B cell (primary cell): ENCODE data around the gene RASSF9. TPM values are rescaled to one million over a fixed set of nuclear protein-coding genes. Genes with fewer than 3 reads are reported as not detected.

Experiments used
- ATAC-seq: fragments of 200-7000 bp; cut with Tn5 transposase; one replicate; pipeline ENCODE4 v1.10.0; 2021; ENCODE audit warnings: low read depth, mild to moderate bottlenecking, moderate number of reproducible peaks, moderate library complexity
- CTCF ChIA-PET: fragments of 350-600 bp; sonication (Branson Sonifier 250); formaldehyde crosslinking; loops from one replicate; lab custom pipeline; 2021; ENCODE audit warnings: antibody characterized with exemption, inconsistent platforms; lab: Charles Lee
- POLR2A ChIA-PET: fragments of 350-600 bp; sonication (Branson Sonifier 250); formaldehyde crosslinking; loops from one replicate; lab custom pipeline; 2021; ENCODE audit warnings: antibody characterized with exemption; lab: Charles Lee
- DNase-seq: peaks from one replicate; pipeline ENCODE4 v3.0.0; 2013
- H2AFZ ChIP-seq: 2 replicates; pipeline ENCODE4 v1.6.1; 2012; ENCODE audit warnings: mild to moderate bottlenecking, low read depth, low read length; ENCODE audit not compliant: insufficient read depth, poor library complexity, severe bottlenecking
- H3K27ac ChIP-seq, 2 donors: 1 replicate in 1 of 2; 2 replicates in 1 of 2; pipeline ENCODE4 v1.5.1; 2012 to 2013; ENCODE audit warnings: low read length in 2 of 2, mild to moderate bottlenecking in 2 of 2, moderate library complexity in 1 of 2
- H3K27me3 ChIP-seq, 4 experiments: fragments of 200-600 bp in 1 of 4; sonication (generic) in 1 of 4; replicated peaks in 1 of 4; 1 replicate in 2 of 4; 2 replicates in 2 of 4; pipeline versions ENCODE4 v1.6.1 to v1.7.0; 2013 to 2016; ENCODE audit warnings: low read length in 3 of 4, mild to moderate bottlenecking in 2 of 4, mixed read lengths in 1 of 4, moderate library complexity in 1 of 4; ENCODE audit not compliant: insufficient read depth in 4 of 4, control insufficient read depth in 3 of 4; ENCODE audit errors: control extremely low read depth in 1 of 4
- H3K36me3 ChIP-seq, 2 experiments: replicated peaks in 1 of 2; 1 replicate in 1 of 2; 2 replicates in 1 of 2; pipeline versions ENCODE4 v1.6.1 to v1.7.1; 2013; ENCODE audit warnings: low read length in 1 of 2; ENCODE audit not compliant: insufficient read depth in 2 of 2, control insufficient read depth in 1 of 2; ENCODE audit errors: control extremely low read depth in 1 of 2, extremely low read depth in 1 of 2
- H3K4me1 ChIP-seq, 2 donors: fragments of 200-600 bp in 1 of 2; sonication (generic) in 1 of 2; 1 replicate in 1 of 2; 2 replicates in 1 of 2; pipeline versions ENCODE4 v1.5.1 to v1.6.1; 2013 to 2017; ENCODE audit warnings: low read length in 2 of 2; ENCODE audit not compliant: control insufficient read depth in 2 of 2, insufficient read depth in 2 of 2
- H3K4me2 ChIP-seq: replicated peaks from 2 replicates; pipeline ENCODE3; 2012; ENCODE audit warnings: mild to moderate bottlenecking, low read depth, low read length; ENCODE audit not compliant: poor library complexity, severe bottlenecking
- H3K4me3 ChIP-seq, 5 experiments: fragments of 200-600 bp in 1 of 5; sonication (generic) in 1 of 5; 1 replicate in 3 of 5; 2 replicates in 2 of 5; pipeline versions ENCODE4 v1.5.1 to v1.7.0; 2011 to 2016; ENCODE audit warnings: low read length in 4 of 5, mild to moderate bottlenecking in 4 of 5, low read depth in 2 of 5, control low read depth in 1 of 5, moderate library complexity in 1 of 5; ENCODE audit not compliant: insufficient read depth in 1 of 5; ENCODE audit errors: control extremely low read depth in 1 of 5, extremely low read depth in 1 of 5
- H3K79me2 ChIP-seq: fragments of 200-600 bp; sonication (generic); one replicate; pipeline ENCODE4 v1.6.0; 2016; ENCODE audit warnings: low read length; ENCODE audit not compliant: control insufficient read depth, insufficient read depth
- H3K9ac ChIP-seq: fragments of 200-600 bp; sonication (generic); 2 replicates; pipeline ENCODE4 v1.6.1; 2017; ENCODE audit warnings: mild to moderate bottlenecking, low read length, moderate library complexity
- H3K9me3 ChIP-seq, 3 donors: one replicate each; pipeline versions ENCODE4 v1.6.1 to v1.7.1; 2013; ENCODE audit warnings: low read length in 2 of 3; ENCODE audit not compliant: control insufficient read depth in 2 of 3, insufficient read depth in 1 of 3; ENCODE audit errors: control extremely low read depth in 1 of 3
- H4K20me1 ChIP-seq: 2 replicates; pipeline ENCODE4 v1.6.0; 2012; ENCODE audit warnings: mild to moderate bottlenecking, low read length; ENCODE audit not compliant: insufficient read depth, control insufficient read depth, poor library complexity, severe bottlenecking
- H3K27ac Mint-ChIP-seq: one replicate; pipeline ENCODE4 v1.8.0; 2021; ENCODE audit warnings: mixed read lengths
- H3K27me3 Mint-ChIP-seq: one replicate; pipeline ENCODE4 v1.8.0; 2021; ENCODE audit warnings: mixed read lengths
- H3K4me1 Mint-ChIP-seq: one replicate; pipeline ENCODE4 v1.8.0; 2021; ENCODE audit warnings: mixed read lengths
- H3K4me3 Mint-ChIP-seq: one replicate; pipeline ENCODE4 v1.8.0; 2021; ENCODE audit warnings: mixed read lengths
- H3K9me3 Mint-ChIP-seq: one replicate; pipeline ENCODE4 v1.8.0; 2022; ENCODE audit warnings: mixed read lengths; ENCODE audit not compliant: insufficient read depth
- CTCF ChIP-seq: fragments of 200-600 bp; IDR thresholded peaks from one replicate; pipeline ENCODE4 v1.8.0; 2022; ENCODE audit warnings: antibody characterized with exemption, mild to moderate bottlenecking
- EZH2 ChIP-seq: IDR thresholded peaks from 2 replicates; pipeline ENCODE4 v1.6.1; 2012; ENCODE audit warnings: borderline replicate concordance, low read depth, mild to moderate bottlenecking, moderate library complexity, low read length; ENCODE audit not compliant: insufficient read depth, poor library complexity, severe bottlenecking
- WGBS: methylation state at CpG from one replicate; pipeline ENCODE4 v1.1.5; 2013; ENCODE audit warnings: missing lambda C conversion rate; ENCODE audit not compliant: insufficient coverage; 5-methylcytosine and 5-hydroxymethylcytosine counted together
- intact Hi-C: fragments of 100-400 bp; cut with micrococcal nuclease; formaldehyde crosslinking; loops from one replicate; pipeline ENCODE4 v1.10.0; 2022
- polyA plus RNA-seq: library from polyadenylated mRNA; depleted of rRNA; stranded (reverse); fragments of >200 nt; gene quantifications from 2 replicates; pipeline ENCODE4 v1.2.3, GENCODE V29; 2012
- total RNA-seq, 2 donors: library from RNA; stranded (reverse); fragments of 120-200 nt in 1 of 2; gene quantifications; 1 replicate in 1 of 2; 2 replicates in 1 of 2; pipeline versions ENCODE4 v1.2.3 to v1.2.4, GENCODE V29; 2013 to 2022

RASSF9 gene
- total and polyA plus RNA-seq, 2 donors (not counting 1 experiment from before 2014, with no cell fraction given) = not detected

- Histone ChIP-seq H3K9me3 (no peaks in the 10 kb centered on the region), H3K27ac (no peak overlapping the region), H3K4me1 (no peaks in the 10 kb centered on the region), H3K36me3 (no peaks in the 10 kb centered on the region), H3K4me2 (no peak overlapping the region), H3K79me2 (no peaks in the 10 kb centered on the region), H3K4me3 (no peak overlapping the region), H3K27me3 (no peaks in the 10 kb centered on the region), H4K20me1 (no peaks in the 10 kb centered on the region), H3K9ac (no peak overlapping the region), H2AFZ (no peak overlapping the region)
- TF ChIP-seq EZH2 = no peak
- TF ChIP-seq CTCF = no peak
- ChIA-PET POLR2A (no interaction called here), CTCF (no interaction called here)
- no peak overlapping the region for H3K4me3 Mint-ChIP-seq
- ATAC-seq (no peak), DNase-seq (no peak)
- H3K27ac Mint-ChIP-seq = no peak overlapping the region
- peaks cover 3% of the 10 kb centered on the region for H3K9me3 Mint-ChIP-seq
- intact Hi-C loops = no loop called here
- H3K4me1 Mint-ChIP-seq = no peaks in the 10 kb centered on the region
- no peaks in the 10 kb centered on the region for H3K27me3 Mint-ChIP-seq
- WGBS = no CpG with 5 or more reads among the region's 3 CpGs
These were observed 13.1 kb upstream of the RASSF9 start for GRCh38 chr12:85849344-85849743.

- H3K4me3 Mint-ChIP-seq = no peak overlapping the region
- H3K27me3 Mint-ChIP-seq = no peaks in the 10 kb centered on the region
- Histone ChIP-seq H4K20me1 (no peaks in the 10 kb centered on the region), H2AFZ (no peak overlapping the region), H3K4me2 (no peak overlapping the region), H3K79me2 (no peaks in the 10 kb centered on the region), H3K27ac (no peak overlapping the region), H3K4me3 (no peak overlapping the region), H3K9me3 (no peaks in the 10 kb centered on the region), H3K36me3 (no peaks in the 10 kb centered on the region), H3K9ac (no peak overlapping the region), H3K27me3 (no peaks in the 10 kb centered on the region), H3K4me1 (no peaks in the 10 kb centered on the region)
- no peaks in the 10 kb centered on the region for H3K4me1 Mint-ChIP-seq
- ChIA-PET CTCF (no interaction called here), POLR2A (no interaction called here)
- intact Hi-C loops = no loop called here
- WGBS = 87% methylated on average over 17 of the region's 17 CpGs
- ATAC-seq = no peak
- H3K27ac Mint-ChIP-seq = no peak overlapping the region
- H3K9me3 Mint-ChIP-seq = no peaks in the 10 kb centered on the region
- no peak for DNase-seq
- TF ChIP-seq EZH2 = no peak
- TF ChIP-seq CTCF = no peak
These were observed 7.5 kb upstream of the RASSF9 start for GRCh38 chr12:85843606-85844310.
